Skin epidermis (tissue), 12 donors: ENCODE results near the gene RAB44.
A peak's percentile ranks its signal among the peaks of the same experiment; 100 is the strongest.

Experiments
- H3K27ac ChIP-seq, 21 experiments: fragments of 200-600 bp; sonication (generic) in 11 of 21; one replicate each; pipeline ENCODE4 v1.5.0; 2020; ENCODE audit warnings: mild to moderate bottlenecking in 3 of 21, inconsistent platforms in 2 of 21, moderate library complexity in 2 of 21
- H3K4me3 ChIP-seq, 7 experiments: fragments of 200-600 bp; sonication (generic) in 2 of 7; one replicate each; pipeline ENCODE4 v1.5.0; 2020; ENCODE audit warnings: inconsistent platforms in 2 of 7, mild to moderate bottlenecking in 2 of 7, moderate library complexity in 1 of 7

RAB44 gene

GRCh38 chr6:36743032-36743431 is 45.4 kb downstream of the RAB44 start:
- Histone ChIP-seq H3K27ac (peak overlapping the region in 5 of 21 experiments; percentile 28 to 57 (median 31)), H3K4me3 (no peak overlapping the region)

DNA sequence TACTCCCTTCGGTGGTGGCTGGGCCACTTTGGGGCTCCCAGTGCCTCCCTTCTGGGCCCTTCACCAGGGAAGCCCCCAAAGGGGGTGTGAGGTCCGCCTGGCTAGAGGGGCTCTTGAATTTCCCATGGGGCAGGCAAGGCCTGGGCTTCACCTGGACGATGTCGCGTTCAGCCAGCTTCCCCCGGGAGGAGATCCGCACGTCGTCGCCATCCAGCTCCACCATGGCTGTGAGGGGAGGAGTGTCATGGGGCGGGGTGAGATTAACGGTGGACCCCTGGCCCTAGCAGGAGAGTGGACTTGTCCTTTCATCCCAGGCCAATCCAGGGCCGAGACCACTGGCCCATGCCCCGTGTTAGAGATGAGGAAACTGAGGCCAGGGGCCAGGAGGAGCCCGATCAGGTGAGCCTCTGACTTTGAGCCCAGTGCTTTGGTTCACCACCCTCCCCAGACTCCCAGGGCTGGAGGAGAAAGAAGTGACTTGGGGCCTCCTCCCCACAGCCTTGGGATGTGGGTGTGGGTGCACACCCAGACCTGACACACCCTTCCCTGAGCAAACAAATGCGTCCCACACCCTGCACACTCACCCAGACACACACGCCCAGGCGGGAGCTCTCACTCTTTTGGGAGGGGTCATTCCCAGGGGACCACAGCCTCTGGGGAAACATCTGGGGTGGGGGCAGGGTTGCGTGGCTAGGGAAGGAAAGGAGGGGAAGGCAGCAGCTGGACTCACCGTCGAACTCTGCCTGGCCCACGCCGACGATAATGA is 46.1 kb downstream of the RAB44 start:
- H3K27ac ChIP-seq, result peak overlapping the region in 6 of 21 experiments; percentile 22 to 57 (median 30)
- no peak overlapping the region for H3K4me3 ChIP-seq

- Histone ChIP-seq H3K27ac (peak overlapping the region in 2 of 21 experiments; percentile 10 to 57), H3K4me3 (no peak overlapping the region)
Measured at GRCh38 chr6:36744304-36744673, 46.7 kb downstream of the RAB44 start.

- Histone ChIP-seq H3K27ac (peak overlapping the region in 1 of 21 experiments; percentile 5), H3K4me3 (no peak overlapping the region)
Measured at GRCh38 chr6:36745283-36745682, 47.7 kb downstream of the RAB44 start.

DNA sequence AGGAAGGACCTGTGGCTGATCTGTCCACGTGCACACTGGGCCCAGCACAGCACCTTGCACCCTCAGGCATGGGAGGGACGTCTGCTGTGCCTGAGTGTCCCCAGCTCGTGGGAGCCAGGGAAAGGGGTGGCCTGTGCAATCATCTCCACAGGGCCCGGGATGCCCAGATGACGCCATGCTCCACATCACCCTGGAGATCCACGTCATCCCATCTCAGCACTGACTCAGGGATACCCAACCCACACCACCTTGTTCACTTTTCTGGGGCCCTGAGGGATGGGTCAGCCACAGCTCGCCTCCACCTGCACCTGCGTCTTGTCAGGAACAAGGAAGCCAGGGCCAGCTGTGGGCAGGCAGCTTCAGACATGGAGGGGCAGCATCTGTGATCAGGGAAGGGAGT is 48.2 kb downstream of the RAB44 start:
- Histone ChIP-seq H3K27ac (peak overlapping the region in 1 of 21 experiments; percentile 5), H3K4me3 (no peak overlapping the region)

DNA sequence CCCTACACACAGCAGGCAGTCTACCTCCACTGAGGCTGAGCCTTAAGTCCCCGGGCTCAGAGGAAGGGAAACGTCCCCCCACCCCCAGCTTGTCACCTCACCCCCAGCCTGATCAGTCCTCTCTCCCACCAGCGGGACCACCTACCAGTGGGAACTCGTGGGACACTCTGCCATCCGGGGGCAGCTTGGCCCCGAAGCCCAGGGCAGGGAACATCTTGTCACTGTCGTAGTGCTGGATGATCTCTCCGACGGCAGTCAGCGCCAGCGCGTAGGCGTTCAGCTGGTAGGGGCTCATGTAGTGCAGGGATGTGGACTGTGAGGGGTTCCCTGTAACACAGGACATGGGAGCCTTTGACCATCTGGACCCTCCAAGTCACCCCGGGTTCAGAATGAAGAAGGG is 48.6 kb downstream of the RAB44 start:
- Histone ChIP-seq H3K27ac (no peak overlapping the region), H3K4me3 (no peak overlapping the region)

DNA sequence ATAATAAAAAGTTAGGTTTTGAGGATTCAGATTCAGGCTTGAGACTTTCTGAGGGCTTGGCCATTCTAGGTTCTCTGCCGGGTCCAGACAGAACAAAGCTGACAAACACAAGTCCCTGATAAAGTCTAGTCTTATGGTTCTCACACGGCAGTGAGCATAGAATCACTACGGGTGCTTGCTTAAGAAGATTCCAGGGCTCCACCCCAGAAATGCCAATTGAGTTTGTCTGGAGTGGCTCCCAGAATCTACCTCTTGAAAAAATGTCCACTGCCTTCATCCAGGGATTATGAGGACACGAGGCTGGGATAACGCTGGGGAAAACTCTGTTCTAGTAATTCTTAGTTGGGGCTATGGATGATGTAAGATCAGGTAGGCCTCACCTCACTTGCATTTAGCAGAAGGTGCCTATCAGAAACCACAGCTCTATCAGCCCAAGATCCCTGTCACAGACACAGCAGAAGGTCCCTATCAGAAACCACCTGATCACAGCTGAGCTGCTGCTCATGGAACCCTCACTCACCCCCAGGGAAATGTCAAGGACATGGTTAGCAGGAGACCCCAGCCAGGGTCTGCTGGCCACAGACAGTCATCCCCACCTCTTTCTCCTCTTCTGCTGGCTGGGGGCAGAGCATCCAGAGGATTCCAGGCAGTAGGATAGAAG is 52.3 kb downstream of the RAB44 start:
- Histone ChIP-seq H3K4me3 (no peak overlapping the region), H3K27ac (no peak overlapping the region)

GRCh38 chr6:36751091-36751490 is 53.5 kb downstream of the RAB44 start:
- H3K27ac ChIP-seq, result peak overlapping the region in 3 of 21 experiments; percentile 33 to 61 (median 45)
- H3K4me3 ChIP-seq, result no peak overlapping the region

- Histone ChIP-seq H3K27ac (peak overlapping the region in 9 of 21 experiments; percentile 31 to 64 (median 50)), H3K4me3 (no peak overlapping the region)
Measured at GRCh38 chr6:36751833-36752186, 54.2 kb downstream of the RAB44 start.

- Histone ChIP-seq H3K27ac (peak overlapping the region in 15 of 21 experiments; percentile 3 to 70 (median 50)), H3K4me3 (no peak overlapping the region)
Measured at GRCh38 chr6:36752187-36752885, 54.7 kb downstream of the RAB44 start.

DNA sequence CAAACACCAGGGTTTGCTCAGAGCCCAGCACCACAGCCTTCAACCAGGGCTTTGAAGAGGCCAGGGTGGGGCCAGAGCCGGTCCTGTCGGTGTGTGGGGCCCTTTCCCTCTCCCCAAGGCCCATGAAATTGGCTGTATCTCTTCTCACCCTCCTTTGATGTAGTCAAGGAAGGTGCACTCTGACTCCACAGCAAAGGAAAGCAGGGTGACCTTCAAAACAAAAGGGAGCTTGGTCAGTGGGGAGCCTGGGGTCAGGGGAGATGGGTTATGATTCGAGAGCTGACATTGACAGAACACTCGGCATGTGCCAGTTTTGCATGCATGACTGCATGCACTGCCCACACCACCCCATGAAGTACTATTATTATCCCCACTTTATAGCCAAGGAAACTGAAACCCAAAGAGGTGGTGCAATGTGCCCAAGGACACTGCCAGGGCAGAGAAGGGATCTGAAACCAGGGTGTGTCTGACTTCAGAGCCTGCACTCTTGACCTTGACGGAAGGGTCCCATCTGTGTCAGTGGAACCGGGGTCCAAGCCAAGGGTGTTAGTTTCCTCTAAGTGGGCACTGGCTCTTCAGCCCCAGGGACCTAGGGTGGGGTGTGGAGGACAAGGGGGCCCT is 55.4 kb downstream of the RAB44 start:
- no peak overlapping the region for H3K4me3 ChIP-seq
- H3K27ac ChIP-seq, result peak overlapping the region in 14 of 21 experiments; percentile 3 to 70 (median 48)

GRCh38 chr6:36753671-36754405 is 56.2 kb downstream of the RAB44 start:
- no peak overlapping the region for H3K4me3 ChIP-seq
- H3K27ac ChIP-seq, result peak overlapping the region in 5 of 21 experiments; percentile 4 to 60 (median 45)

DNA sequence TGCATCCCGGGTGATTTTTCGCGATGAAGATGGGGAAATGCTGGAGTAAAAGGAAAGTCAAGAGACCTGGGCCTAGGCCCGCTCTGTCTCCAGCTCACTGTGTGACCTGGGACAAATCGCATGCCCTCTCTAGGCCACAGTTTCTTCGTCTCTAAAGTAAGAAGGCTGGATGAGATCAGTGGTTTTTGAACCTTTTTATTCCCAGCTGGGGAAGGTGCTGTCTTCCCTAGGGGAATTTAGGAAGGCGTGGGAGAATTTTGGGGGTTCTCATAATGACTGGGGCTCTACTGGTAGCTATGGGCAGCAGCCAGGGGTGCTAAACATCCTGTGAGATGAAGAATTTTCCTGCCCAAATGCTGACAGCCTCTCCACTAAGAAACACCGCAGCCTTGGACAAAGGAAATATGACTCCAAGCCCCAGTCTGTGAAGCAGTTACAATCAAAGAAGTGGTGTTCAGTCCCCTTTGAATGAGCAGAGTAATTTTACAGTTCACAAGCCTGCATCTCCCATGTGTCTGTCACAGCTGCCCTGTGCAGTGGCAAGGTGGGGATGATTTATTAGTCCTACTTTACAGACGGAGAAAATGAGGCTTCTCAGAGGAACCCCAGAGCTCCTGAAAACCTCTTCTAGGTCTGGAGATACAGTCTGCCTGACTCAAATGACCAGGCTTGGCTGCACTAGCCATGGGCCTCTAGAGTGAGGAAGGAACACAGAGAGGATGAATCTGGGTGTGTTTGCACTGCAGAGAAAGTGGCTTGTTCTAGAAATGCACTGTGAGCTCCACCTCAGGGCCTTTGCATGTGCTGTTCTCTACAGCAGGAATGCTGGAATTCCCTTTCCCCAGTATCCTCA is 57.2 kb downstream of the RAB44 start:
- no peak overlapping the region for H3K4me3 ChIP-seq
- H3K27ac ChIP-seq, result peak overlapping the region in 9 of 21 experiments; percentile 4 to 79 (median 47)

DNA sequence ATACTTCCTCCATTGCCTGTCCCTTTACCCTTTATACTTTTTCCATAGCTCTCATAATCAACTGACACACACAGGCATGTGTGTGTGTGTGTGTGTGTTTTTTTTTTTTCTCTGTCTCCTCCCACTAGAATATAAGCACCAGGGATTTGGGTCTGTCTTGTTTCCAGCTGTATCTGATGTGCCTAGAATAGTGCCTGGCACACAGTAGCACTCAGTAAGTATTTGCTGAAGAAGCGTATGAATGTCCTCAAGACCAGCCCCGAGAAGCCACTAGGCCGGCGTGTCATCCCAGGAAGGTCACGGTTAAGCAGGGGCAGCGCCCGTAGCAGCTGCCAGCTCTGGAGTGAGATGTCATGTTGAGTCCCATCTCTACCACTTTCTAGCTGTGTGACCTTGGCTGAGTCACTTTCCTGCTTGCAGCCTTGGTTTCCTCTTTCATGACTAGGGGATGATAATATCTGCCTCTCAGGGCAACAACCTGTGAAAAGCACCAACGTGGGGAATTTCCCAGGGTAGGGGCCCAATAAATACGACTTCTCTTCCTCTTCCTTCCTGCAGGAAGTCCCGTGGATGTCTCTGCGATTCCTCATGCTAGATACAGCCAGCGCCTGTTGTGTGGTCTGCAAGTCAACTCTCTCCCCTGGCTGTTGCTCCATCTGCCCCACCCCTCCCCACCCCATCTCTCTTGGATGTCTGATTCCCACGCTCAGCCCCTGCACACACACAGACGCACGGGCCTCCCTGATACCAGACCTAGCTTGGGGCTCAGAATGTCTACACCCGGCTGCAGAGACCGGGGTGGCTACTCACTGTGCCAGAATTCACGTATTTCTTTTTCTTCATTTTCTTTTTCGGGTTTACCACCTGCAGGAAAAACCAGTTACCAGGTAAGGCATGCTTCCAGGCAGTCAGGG is 58.1 kb downstream of the RAB44 start:
- Histone ChIP-seq H3K27ac (peak overlapping the region in 14 of 21 experiments; percentile 13 to 79 (median 49)), H3K4me3 (peak overlapping the region in 1 of 7 experiments; percentile 4)

- Histone ChIP-seq H3K4me3 (no peak overlapping the region), H3K27ac (peak overlapping the region in 13 of 21 experiments; percentile 35 to 79 (median 55))
Measured at GRCh38 chr6:36756786-36757185, 59.2 kb downstream of the RAB44 start.

DNA sequence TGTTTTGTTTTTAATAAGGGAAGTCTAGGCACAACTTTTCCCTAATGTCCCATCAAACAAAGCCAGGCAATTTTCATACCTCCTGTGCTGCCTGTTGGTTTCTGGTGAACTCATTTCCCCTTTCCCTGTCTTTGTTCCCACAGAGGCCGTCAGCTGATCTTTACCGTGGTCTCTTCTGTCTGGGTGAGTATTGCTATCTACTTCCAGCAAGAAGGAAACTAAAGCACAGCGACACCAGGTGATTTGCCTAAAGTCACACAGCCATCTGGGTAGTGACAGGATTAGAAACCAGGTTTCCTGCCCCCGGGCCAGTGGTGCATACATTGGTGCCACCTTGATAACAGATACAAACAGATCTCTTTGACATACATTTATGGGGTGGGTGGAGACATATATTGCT is 59.6 kb downstream of the RAB44 start:
- Histone ChIP-seq H3K4me3 (no peak overlapping the region), H3K27ac (peak overlapping the region in 12 of 21 experiments; percentile 16 to 79 (median 56))

DNA sequence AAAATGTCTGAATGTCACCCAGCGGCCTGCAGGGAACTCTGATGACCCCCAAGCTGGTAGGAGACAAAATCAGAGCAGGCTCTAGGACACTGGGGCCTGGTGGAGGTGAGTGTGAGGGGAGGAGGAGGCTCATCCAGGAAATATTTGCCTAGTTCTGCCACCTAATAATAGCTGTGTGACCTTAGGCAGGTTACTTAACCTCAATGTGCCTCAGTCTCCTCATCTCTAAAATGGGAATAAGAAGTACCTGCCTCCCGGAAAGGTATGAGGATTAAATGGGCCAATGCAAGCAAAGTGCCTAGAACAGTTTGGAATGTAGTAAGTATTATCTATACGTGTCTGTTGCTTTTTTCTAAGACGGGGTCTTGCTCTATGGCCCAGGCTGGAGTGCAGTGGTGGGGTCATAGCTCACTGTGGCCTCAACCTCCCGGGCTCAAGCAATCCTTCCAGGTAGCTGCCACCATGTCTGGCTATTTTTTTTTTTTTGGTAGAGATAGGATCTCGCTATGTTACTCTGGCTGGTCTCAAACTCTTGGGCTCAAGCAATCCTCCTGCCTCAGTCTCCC is 60.4 kb downstream of the RAB44 start:
- peak overlapping the region in 6 of 21 experiments; percentile 12 to 76 (median 44) for H3K27ac ChIP-seq

More for the DNA sequence above, 60.4 kb downstream of the RAB44 start:
- no peak overlapping the region for H3K4me3 ChIP-seq
